CD4-positive, alpha-beta T cell treated with Interferon gamma for 1 hour (primary cell): ENCODE measurements around the gene AGR3.

Experiments
- DNase-seq: peaks from one replicate; pipeline ENCODE4 v3.0.0-alpha.2; 2020

Gene AGR3

GRCh38 chr7:16818732-16819131 lies 63.1 kb downstream of the AGR3 start:
- DNase-seq = no peak

GRCh38 chr7:16817536-16817935 lies 64.2 kb downstream of the AGR3 start:
- no peak for DNase-seq

GRCh38 chr7:16816824-16817223 lies 65.0 kb downstream of the AGR3 start:
- no peak for DNase-seq

DNA sequence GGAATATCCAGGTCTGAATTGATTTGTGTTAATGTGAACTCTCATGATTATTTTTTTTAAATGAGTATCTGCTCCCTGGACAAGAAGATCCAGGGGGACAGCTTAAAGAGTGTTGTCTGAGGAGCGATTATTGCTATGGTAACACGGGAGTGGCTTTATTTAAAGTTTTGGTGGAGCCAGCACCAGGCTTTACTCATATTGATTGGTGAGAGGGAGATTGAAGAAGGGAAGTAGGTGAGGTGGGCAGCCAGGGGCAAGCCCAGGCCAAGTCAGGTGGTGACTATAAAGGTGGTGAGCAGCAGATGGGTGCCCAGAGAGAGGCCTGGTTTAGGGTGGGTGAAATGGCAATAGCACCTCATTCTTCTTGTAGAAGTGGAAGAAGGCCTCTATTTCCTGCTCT lies 66.8 kb downstream of the AGR3 start:
- DNase-seq = no peak

DNA sequence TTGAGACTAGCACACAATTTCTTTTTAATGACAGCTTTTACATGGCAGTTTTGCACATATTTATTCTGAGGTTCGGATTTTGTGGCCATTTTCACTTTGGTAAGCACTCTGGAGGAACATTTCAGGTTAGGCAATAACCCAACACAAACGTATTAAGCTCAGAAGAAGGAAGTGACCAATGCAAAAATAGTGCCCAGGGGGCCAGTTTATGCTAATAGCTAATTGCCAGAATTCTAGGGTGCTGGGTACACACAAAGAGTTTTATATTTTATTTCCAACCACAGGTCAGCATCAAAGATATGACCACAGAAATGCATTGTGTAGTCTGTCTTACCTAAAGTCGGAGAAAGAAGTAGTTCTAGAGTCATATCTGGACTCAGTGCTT lies 68.6 kb downstream of the AGR3 start:
- no peak for DNase-seq

DNA sequence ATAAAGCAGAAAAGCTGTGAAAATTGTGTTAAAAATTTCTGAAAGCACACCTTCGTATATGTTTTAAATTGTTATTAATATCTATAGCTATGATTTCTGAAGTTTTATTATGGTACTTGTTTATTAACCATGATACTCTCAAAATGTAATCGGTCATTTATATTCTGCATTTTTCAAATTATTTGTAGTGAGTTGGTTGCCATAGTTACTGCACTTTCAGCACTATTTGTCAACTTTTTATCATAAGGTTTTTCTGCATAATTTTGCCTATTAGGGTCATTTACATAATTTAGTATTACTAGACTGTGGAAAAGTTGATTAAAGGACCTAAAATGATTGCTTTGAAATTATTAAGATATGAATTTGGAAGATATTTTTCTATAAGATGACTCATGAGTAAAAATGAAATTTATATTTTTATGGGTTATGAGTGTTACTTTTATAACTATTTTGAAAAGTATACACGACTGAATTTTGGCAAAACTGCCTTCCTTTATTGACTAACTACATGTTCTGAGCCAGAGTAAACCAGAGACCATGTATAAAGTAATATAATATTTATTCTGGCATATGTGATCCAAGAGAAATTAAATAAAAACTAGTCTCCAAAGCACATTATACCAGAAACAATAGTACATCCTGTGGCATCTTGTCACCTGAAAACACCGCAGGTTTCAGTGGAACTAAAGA lies 69.1 kb downstream of the AGR3 start:
- DNase-seq = no peak

GRCh38 chr7:16811551-16811950 lies 70.2 kb downstream of the AGR3 start:
- no peak for DNase-seq

- DNase-seq = no peak
Observed at GRCh38 chr7:16810573-16810972, 71.2 kb downstream of the AGR3 start.

GRCh38 chr7:16810112-16810511 lies 71.7 kb downstream of the AGR3 start:
- DNase-seq = no peak
